ENCODE measurements around the gene MOB3B. TPM values are rescaled to one million over a fixed set of nuclear protein-coding genes. Genes with fewer than 3 reads are reported as not detected.

Gene MOB3B
- polyA plus RNA-seq, 1 experiment = 0.38 TPM

DNA sequence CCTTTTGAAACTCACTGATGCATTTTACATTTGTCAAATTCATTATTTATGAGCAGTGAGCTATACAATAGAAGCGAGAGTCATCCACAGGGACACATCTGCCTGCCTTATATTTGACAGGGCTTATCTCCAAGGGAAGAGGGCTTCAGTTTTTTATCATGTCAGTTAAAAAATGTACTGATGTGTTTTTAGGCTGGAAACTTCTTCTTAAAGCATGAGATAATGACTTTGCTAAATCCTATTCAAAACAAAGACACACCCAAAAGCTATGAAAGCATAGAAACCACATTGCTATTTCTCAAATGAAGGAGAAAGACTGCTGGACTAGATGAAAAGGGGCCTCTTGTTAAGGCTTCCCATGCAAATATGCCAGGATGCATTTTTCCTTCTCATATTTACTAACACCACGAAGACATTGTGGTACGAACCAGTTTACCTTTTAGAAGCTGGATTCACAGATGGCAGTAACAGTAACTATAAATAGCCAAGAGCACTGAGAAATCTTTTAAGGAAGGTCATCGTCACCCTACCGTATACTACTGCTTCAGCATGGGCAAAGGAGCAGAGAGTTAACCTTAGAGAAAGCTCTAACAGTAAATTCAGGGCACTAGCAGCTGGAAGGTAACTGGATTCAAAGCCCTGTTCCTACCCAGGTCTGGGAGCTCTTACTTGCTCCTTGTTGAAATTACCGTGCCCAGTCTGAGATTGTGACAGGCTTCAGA, 91.8 kb downstream of the MOB3B start:
- CTCF ChIA-PET = interaction anchor here (0.6 kb wide), 1 partner anchor 554 kb away, joined by 5 read pairs; no protein-coding TSS in a partner anchor

GRCh38 chr9:27436234-27436633, 93.4 kb downstream of the MOB3B start:
- no peaks in the 10 kb centered on the region for H3K9me3 ChIP-seq (ENCODE audit: control insufficient read depth, insufficient read depth, low read length)
- no peak for DNase-seq (ENCODE audit: low read depth, low spot score)
- TF ChIP-seq, protein P1, sequence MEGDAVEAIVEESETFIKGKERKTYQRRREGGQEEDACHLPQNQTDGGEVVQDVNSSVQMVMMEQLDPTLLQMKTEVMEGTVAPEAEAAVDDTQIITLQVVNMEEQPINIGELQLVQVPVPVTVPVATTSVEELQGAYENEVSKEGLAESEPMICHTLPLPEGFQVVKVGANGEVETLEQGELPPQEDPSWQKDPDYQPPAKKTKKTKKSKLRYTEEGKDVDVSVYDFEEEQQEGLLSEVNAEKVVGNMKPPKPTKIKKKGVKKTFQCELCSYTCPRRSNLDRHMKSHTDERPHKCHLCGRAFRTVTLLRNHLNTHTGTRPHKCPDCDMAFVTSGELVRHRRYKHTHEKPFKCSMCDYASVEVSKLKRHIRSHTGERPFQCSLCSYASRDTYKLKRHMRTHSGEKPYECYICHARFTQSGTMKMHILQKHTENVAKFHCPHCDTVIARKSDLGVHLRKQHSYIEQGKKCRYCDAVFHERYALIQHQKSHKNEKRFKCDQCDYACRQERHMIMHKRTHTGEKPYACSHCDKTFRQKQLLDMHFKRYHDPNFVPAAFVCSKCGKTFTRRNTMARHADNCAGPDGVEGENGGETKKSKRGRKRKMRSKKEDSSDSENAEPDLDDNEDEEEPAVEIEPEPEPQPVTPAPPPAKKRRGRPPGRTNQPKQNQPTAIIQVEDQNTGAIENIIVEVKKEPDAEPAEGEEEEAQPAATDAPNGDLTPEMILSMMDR (IDR thresholded peaks at IDR 0.05; ENCODE audit: low read depth, low read length) = no peak
- H3K27ac ChIP-seq (ENCODE audit: low read depth, low read length) = no peak overlapping the region
- ChIA-PET CTCF (no interaction called here), POLR2A (no interaction called here)
- H3K4me3 ChIP-seq (ENCODE audit: low read depth, low read length) = no peak overlapping the region
- H3K27me3 ChIP-seq (ENCODE audit: control insufficient read depth, insufficient read depth, low read length) = no peaks in the 10 kb centered on the region

More for the DNA sequence above, 91.8 kb downstream of the MOB3B start:
- DNase-seq (ENCODE audit: low read depth, low spot score) = no peak
- Histone ChIP-seq H3K4me3 (ENCODE audit: low read depth, low read length) (no peak overlapping the region), H3K9me3 (ENCODE audit: control insufficient read depth, insufficient read depth, low read length) (no peaks in the 10 kb centered on the region), H3K27ac (ENCODE audit: low read depth, low read length) (no peak overlapping the region), H3K27me3 (ENCODE audit: control insufficient read depth, insufficient read depth, low read length) (no peaks in the 10 kb centered on the region)
- POLR2A ChIA-PET = no interaction called here
- TF ChIP-seq, protein P1 (IDR thresholded peaks at IDR 0.05; ENCODE audit: low read depth, low read length) = no peak

DNA sequence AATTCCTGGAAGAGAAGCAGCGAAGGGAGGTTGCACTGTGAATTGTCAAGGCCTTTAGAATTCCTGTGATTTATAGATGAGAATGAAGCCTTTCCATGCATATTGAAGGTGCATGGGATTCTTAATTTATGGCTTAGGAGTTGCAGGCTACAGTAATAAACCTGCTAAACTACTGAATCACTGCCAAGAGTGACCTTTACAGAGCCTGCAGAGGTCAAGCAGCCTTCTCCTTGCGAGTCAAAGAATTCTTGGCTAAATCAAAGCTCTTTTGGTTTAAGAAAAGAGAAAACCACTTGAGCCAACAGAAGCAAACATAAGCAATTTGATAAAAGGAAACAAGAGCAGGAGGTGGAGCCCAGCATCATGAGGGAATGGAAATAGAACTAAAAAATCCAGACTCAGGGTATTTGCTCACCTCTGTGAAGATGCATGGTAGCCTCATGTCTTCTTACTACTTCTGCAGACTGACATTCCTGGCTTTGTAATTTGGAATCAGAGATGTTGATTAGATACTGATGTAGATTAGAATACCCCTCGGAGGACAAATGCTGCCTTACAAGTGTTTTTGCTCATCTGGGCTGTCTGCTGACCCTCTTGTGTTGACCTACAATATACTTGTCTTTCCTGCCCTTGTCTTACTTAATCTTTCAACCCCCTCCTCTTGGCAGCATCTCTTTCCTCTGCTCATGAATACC, 95.8 kb downstream of the MOB3B start:
- Histone ChIP-seq H3K27me3 (ENCODE audit: control insufficient read depth, insufficient read depth, low read length) (no peaks in the 10 kb centered on the region), H3K4me3 (ENCODE audit: low read depth, low read length) (no peak overlapping the region), H3K27ac (ENCODE audit: low read depth, low read length) (no peak overlapping the region), H3K9me3 (ENCODE audit: control insufficient read depth, insufficient read depth, low read length) (no peaks in the 10 kb centered on the region)
- ChIA-PET CTCF (no interaction called here), POLR2A (no interaction called here)
- no peak for DNase-seq (ENCODE audit: low read depth, low spot score)
- TF ChIP-seq, protein P1 (IDR thresholded peaks at IDR 0.05; ENCODE audit: low read depth, low read length) = no peak

DNA sequence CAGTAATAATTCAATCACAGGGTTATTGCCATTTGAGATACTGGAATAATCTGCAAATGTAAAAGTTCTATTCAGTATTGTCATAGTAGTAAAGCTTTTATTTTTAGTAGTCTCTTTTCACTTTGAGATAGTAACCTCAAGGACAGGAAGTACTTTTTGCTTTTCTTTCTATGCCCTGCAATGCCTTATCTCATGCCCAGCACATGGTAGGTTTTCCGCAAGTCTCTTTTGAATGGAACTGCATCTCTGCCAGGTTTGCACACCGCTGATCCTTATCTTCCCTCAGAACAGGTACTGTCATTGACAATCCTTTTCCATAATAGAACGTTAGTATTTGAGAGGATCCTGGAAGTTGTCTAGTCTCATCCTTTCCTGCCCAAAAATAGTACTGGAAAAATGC, 97.3 kb downstream of the MOB3B start:
- Histone ChIP-seq H3K9me3 (ENCODE audit: control insufficient read depth, insufficient read depth, low read length) (no peaks in the 10 kb centered on the region), H3K4me3 (ENCODE audit: low read depth, low read length) (no peak overlapping the region), H3K27me3 (ENCODE audit: control insufficient read depth, insufficient read depth, low read length) (no peaks in the 10 kb centered on the region), H3K27ac (ENCODE audit: low read depth, low read length) (no peak overlapping the region)
- TF ChIP-seq, protein P1 (IDR thresholded peaks at IDR 0.05; ENCODE audit: low read depth, low read length) = no peak
- POLR2A ChIA-PET = no interaction called here
- DNase-seq (ENCODE audit: low read depth, low spot score) = no peak
- CTCF ChIA-PET = no interaction called here

DNA sequence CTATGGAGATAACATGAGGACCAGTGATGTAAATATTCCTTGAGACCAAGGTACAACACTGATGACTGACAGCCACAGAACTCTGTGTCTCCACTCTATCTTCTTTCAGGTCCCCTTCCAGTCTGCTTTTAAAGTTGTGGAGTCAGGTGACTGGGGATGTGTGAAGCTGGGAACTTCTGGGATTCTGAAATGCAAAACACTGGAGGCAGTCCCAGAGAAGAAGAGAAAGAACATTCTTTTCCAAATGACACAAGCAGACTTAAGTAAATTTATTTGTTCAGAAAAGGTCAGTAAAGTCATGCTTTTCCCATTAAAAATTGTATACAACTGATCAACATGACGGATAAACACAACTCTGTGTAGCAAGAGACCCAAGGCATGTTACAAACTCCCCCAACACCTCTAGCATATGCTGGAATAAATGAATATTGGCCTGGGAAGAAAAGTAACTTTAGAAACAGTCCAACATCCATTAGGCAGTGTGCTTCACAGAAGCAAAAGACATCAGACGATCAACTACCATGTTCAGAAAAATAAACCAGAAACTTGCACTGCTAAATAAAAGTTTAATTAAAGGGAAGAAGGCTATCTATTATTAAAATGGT, 98.0 kb downstream of the MOB3B start:
- Histone ChIP-seq H3K9me3 (ENCODE audit: control insufficient read depth, insufficient read depth, low read length) (no peaks in the 10 kb centered on the region), H3K27me3 (ENCODE audit: control insufficient read depth, insufficient read depth, low read length) (no peaks in the 10 kb centered on the region), H3K4me3 (ENCODE audit: low read depth, low read length) (no peak overlapping the region), H3K27ac (ENCODE audit: low read depth, low read length) (no peak overlapping the region)
- DNase-seq (ENCODE audit: low read depth, low spot score) = no peak
- ChIA-PET POLR2A (no interaction called here), CTCF (interaction anchor here (1.1 kb wide), 1 partner anchor 14 kb away, joined by 4 read pairs; no protein-coding TSS in a partner anchor)
- TF ChIP-seq, protein P1 (IDR thresholded peaks at IDR 0.05; ENCODE audit: low read depth, low read length) = no peak
